Natural killer cell (primary cell): Measurements from ENCODE around the gene TNIK. TPM values are rescaled to one million over a fixed set of nuclear protein-coding genes. Genes with fewer than 3 reads are reported as not detected.

ENCODE experiments used
- ATAC-seq, 3 donors: fragments of 150-1000 bp in 2 of 3; fragments of 200-7000 bp in 1 of 3; cut with Tn5 transposase; 1 replicate in 1 of 3; 2 replicates in 2 of 3; pipeline ENCODE4 v1.10.0; 2021; ENCODE audit warnings: mild to moderate bottlenecking in 2 of 3, moderate library complexity in 2 of 3
- DNase-seq, 2 donors: peaks; one replicate each; pipeline versions ENCODE4 v3.0.0 to v3.0.0-alpha.2; 2013 to 2021; ENCODE audit warnings: mixed read lengths in 1 of 2
- H3K27ac ChIP-seq: one replicate; pipeline ENCODE4 v1.5.1; 2013; ENCODE audit warnings: mild to moderate bottlenecking, low read length
- H3K27me3 ChIP-seq: one replicate; pipeline ENCODE4 v1.6.1; 2013; ENCODE audit warnings: low read length; ENCODE audit not compliant: control insufficient read depth, insufficient read depth
- H3K36me3 ChIP-seq: one replicate; pipeline ENCODE4 v1.6.1; 2013; ENCODE audit warnings: low read length; ENCODE audit not compliant: control insufficient read depth, insufficient read depth
- H3K4me1 ChIP-seq: one replicate; pipeline ENCODE4 v1.6.1; 2013; ENCODE audit warnings: low read length; ENCODE audit not compliant: control insufficient read depth, insufficient read depth
- H3K4me3 ChIP-seq: one replicate; pipeline ENCODE4 v1.5.1; 2013; ENCODE audit warnings: low read length
- H3K9me3 ChIP-seq: one replicate; pipeline ENCODE4 v1.6.1; 2013; ENCODE audit warnings: low read length; ENCODE audit not compliant: control insufficient read depth, insufficient read depth
- H3K27ac Mint-ChIP-seq, 2 donors: one replicate each; pipeline ENCODE4 v1.8.0; 2022; ENCODE audit warnings: mild to moderate bottlenecking in 2 of 2, mixed read lengths in 2 of 2, moderate library complexity in 1 of 2
- H3K27me3 Mint-ChIP-seq, 2 donors: one replicate each; pipeline ENCODE4 v1.8.0; 2022; ENCODE audit warnings: low read depth in 2 of 2, mixed read lengths in 2 of 2
- H3K36me3 Mint-ChIP-seq: one replicate; pipeline ENCODE4 v1.8.0; 2022; ENCODE audit warnings: mixed read lengths
- H3K4me1 Mint-ChIP-seq, 2 donors: one replicate each; pipeline ENCODE4 v1.8.0; 2022; ENCODE audit warnings: mixed read lengths in 2 of 2
- H3K4me3 Mint-ChIP-seq: one replicate; pipeline ENCODE4 v1.8.0; 2022; ENCODE audit warnings: mild to moderate bottlenecking, moderate library complexity, mixed read lengths
- H3K9me3 Mint-ChIP-seq, 2 donors: one replicate each; pipeline ENCODE4 v1.8.0; 2022; ENCODE audit warnings: mixed read lengths in 2 of 2
- CTCF ChIP-seq: fragments of 200-600 bp; IDR thresholded peaks from one replicate; pipeline ENCODE4 v1.8.0; 2022; ENCODE audit warnings: antibody characterized with exemption
- WGBS: methylation state at CpG from one replicate; pipeline ENCODE4 v1.1.7; 2013; ENCODE audit warnings: missing lambda C conversion rate; ENCODE audit not compliant: insufficient coverage; 5-methylcytosine and 5-hydroxymethylcytosine counted together
- intact Hi-C: fragments of 100-400 bp; cut with micrococcal nuclease; formaldehyde crosslinking; loops from one replicate; pipeline ENCODE4 v1.14.2; 2022
- total RNA-seq, 4 donors: library from RNA; stranded (reverse); fragments of 120-200 nt in 1 of 4; gene quantifications; one replicate each; pipeline versions ENCODE4 v1.2.3 to v1.2.4, GENCODE V29; 2013 to 2022

The TNIK gene
- total RNA-seq, 3 donors from 2014 or later (not counting 1 experiment from before 2014, with no cell fraction given): 93.7 to 122 (median 119) TPM

GRCh38 chr3:171225708-171226107, 234.5 kb downstream of the TNIK start:
- H3K4me3 Mint-ChIP-seq: no peak overlapping the region
- H3K9me3 Mint-ChIP-seq: no peaks in the 10 kb centered on the region
- no peaks in the 10 kb centered on the region for H3K27me3 Mint-ChIP-seq
- no CpG with 5 or more reads among the region's 1 CpG for WGBS
- peaks cover 61 to 73% of the 10 kb centered on the region in 2 donors for H3K4me1 Mint-ChIP-seq
- peaks cover 7% of the 10 kb centered on the region for H3K36me3 Mint-ChIP-seq
- no peak overlapping the region for H3K27ac ChIP-seq
- H3K4me3 ChIP-seq: no peak overlapping the region
- peaks cover 4% of the 10 kb centered on the region for H3K36me3 ChIP-seq
- no peaks in the 10 kb centered on the region for H3K27me3 ChIP-seq
- DNase-seq (no peak), ATAC-seq (no peak)
- TF ChIP-seq CTCF: no peak
- no peaks in the 10 kb centered on the region for H3K4me1 ChIP-seq
- no peaks in the 10 kb centered on the region for H3K9me3 ChIP-seq
- H3K27ac Mint-ChIP-seq: peak overlapping the region; percentile 43 to 48
- intact Hi-C loops: no loop called here

GRCh38 chr3:171225165-171225564, 235.0 kb downstream of the TNIK start:
- Mint-ChIP-seq H3K27me3 (no peaks in the 10 kb centered on the region), H3K4me3 (no peak overlapping the region), H3K9me3 (no peaks in the 10 kb centered on the region), H3K4me1 (peaks cover 61 to 70% of the 10 kb centered on the region in 2 donors), H3K27ac (peak overlapping the region; percentile 43 to 48), H3K36me3 (peaks cover 7% of the 10 kb centered on the region)
- peaks cover 4% of the 10 kb centered on the region for H3K36me3 ChIP-seq
- no peaks in the 10 kb centered on the region for H3K27me3 ChIP-seq
- ATAC-seq: peak; percentile 66 to 81 (median 77)
- no peak overlapping the region for H3K27ac ChIP-seq
- intact Hi-C loops: no loop called here
- no peak for TF ChIP-seq CTCF
- 0% methylated on average over 1 of the region's 2 CpGs for WGBS
- DNase-seq: peak in 1 of 2 donors; percentile 50
- H3K9me3 ChIP-seq: no peaks in the 10 kb centered on the region
- no peaks in the 10 kb centered on the region for H3K4me1 ChIP-seq
- no peak overlapping the region for H3K4me3 ChIP-seq

- Mint-ChIP-seq H3K27me3 (no peaks in the 10 kb centered on the region), H3K36me3 (peaks cover 7% of the 10 kb centered on the region), H3K4me1 (peaks cover 55 to 57% of the 10 kb centered on the region in 2 donors), H3K27ac (peak overlapping the region in 1 of 2 donors; percentile 58), H3K9me3 (no peaks in the 10 kb centered on the region), H3K4me3 (no peak overlapping the region)
- no peak for DNase-seq
- no peak for ATAC-seq
- Histone ChIP-seq H3K36me3 (peaks cover 4% of the 10 kb centered on the region), H3K4me3 (no peak overlapping the region), H3K4me1 (no peaks in the 10 kb centered on the region), H3K27me3 (no peaks in the 10 kb centered on the region), H3K27ac (no peak overlapping the region), H3K9me3 (no peaks in the 10 kb centered on the region)
- WGBS: no CpG with 5 or more reads among the region's 1 CpG
- intact Hi-C loops: no loop called here
- no peak for TF ChIP-seq CTCF
These were observed 236.8 kb downstream of the TNIK start for GRCh38 chr3:171223396-171223795.

- peaks cover 7% of the 10 kb centered on the region for H3K36me3 Mint-ChIP-seq
- H3K4me3 ChIP-seq: no peak overlapping the region
- H3K27me3 ChIP-seq: no peaks in the 10 kb centered on the region
- no peak overlapping the region for H3K27ac ChIP-seq
- no peak overlapping the region for H3K4me3 Mint-ChIP-seq
- H3K9me3 Mint-ChIP-seq: no peaks in the 10 kb centered on the region
- H3K36me3 ChIP-seq: peaks cover 4% of the 10 kb centered on the region
- peaks cover 55 to 57% of the 10 kb centered on the region in 2 donors for H3K4me1 Mint-ChIP-seq
- H3K9me3 ChIP-seq: no peaks in the 10 kb centered on the region
- no peak for ATAC-seq
- intact Hi-C loops: no loop called here
- H3K27me3 Mint-ChIP-seq: no peaks in the 10 kb centered on the region
- no peak for TF ChIP-seq CTCF
- no peak for DNase-seq
- no peaks in the 10 kb centered on the region for H3K4me1 ChIP-seq
- WGBS: 87% methylated on average over 3 of the region's 5 CpGs
- H3K27ac Mint-ChIP-seq: peak overlapping the region in 1 of 2 donors; percentile 58
These were observed 237.2 kb downstream of the TNIK start for GRCh38 chr3:171222995-171223394.
